Measurements from ENCODE around the gene RNF115.

DNA sequence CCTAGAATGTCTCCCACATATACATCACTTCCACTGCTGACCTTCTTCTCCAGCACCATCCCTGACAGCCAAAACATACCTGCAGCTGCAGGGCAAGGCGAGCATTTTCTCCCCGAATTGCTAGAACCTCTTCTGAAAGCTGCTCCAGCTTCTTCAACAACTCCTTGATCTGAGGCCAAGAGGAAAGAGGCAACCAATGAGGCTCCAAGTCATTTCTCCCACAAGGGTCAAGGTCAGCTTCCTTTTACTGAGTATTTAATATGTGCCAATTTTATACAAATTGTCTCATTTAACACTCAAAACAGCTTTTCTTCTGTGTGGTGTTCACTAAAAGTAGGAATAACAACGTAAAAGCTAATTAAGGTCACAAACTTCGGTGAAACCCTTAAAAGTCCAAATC, 44.3 kb upstream of the RNF115 start:
- TF ChIP-seq, protein P1, sequence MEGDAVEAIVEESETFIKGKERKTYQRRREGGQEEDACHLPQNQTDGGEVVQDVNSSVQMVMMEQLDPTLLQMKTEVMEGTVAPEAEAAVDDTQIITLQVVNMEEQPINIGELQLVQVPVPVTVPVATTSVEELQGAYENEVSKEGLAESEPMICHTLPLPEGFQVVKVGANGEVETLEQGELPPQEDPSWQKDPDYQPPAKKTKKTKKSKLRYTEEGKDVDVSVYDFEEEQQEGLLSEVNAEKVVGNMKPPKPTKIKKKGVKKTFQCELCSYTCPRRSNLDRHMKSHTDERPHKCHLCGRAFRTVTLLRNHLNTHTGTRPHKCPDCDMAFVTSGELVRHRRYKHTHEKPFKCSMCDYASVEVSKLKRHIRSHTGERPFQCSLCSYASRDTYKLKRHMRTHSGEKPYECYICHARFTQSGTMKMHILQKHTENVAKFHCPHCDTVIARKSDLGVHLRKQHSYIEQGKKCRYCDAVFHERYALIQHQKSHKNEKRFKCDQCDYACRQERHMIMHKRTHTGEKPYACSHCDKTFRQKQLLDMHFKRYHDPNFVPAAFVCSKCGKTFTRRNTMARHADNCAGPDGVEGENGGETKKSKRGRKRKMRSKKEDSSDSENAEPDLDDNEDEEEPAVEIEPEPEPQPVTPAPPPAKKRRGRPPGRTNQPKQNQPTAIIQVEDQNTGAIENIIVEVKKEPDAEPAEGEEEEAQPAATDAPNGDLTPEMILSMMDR (conservative IDR thresholded peaks at IDR 0.05 in 1 of 2, IDR thresholded peaks at IDR 0.05 in 1 of 2; ENCODE audit: extremely low read depth in 1 of 2, insufficient read depth in 1 of 2, low read depth in 1 of 2, low read length in 2 of 2): no peak
- no peak for TF ChIP-seq EZH2 (IDR thresholded peaks at IDR 0.05; ENCODE audit: borderline replicate concordance, low read length)

Measured in mammary epithelial cell (primary cell).